ENCODE measurements around the gene MINDY4. TPM values are rescaled to one million over a fixed set of nuclear protein-coding genes. Genes with fewer than 3 reads are reported as not detected.

The MINDY4 gene
- total RNA-seq, 4 donors from 2014 or later: 8.4 to 31.1 (median 20.2) TPM

GRCh38 chr7:30757342-30757692, 13.9 kb upstream of the MINDY4 start:
- TF ChIP-seq CTCF (IDR thresholded peaks at IDR 0.05) (no peak), POLR2A (IDR thresholded peaks at IDR 0.05; ENCODE audit: low read depth) (no peak), POLR2AphosphoS5 (IDR thresholded peaks at IDR 0.05) (no peak)
- WGBS: 38% methylated on average over 4 of the region's 6 CpGs
- peaks cover 59 to 96% (median 95%) of the 10 kb centered on the region in 4 donors for H3K4me1 ChIP-seq
- H3K27me3 ChIP-seq: no peaks in the 10 kb centered on the region
- H3K36me3 ChIP-seq: peaks cover 0 to 27% (median 3%) of the 10 kb centered on the region in 4 donors
- peak overlapping the region in 1 of 4 donors; percentile 10 for H3K4me3 ChIP-seq
- no peak for DNase-seq (ENCODE audit: extremely low spot score)
- intact Hi-C loops (cut with DNase I): no loop called here
- peak overlapping the region; percentile 40 to 69 (median 54) for H3K27ac ChIP-seq (replicated peaks in 1 of 4)
- no peaks in the 10 kb centered on the region for H3K9me3 ChIP-seq

- no peak overlapping the region for H3K4me3 ChIP-seq
- H3K4me1 ChIP-seq: peaks cover 62 to 93% (median 91%) of the 10 kb centered on the region in 4 donors
- intact Hi-C loops (cut with DNase I): no loop called here
- no peaks in the 10 kb centered on the region for H3K9me3 ChIP-seq
- H3K36me3 ChIP-seq: peaks cover 0 to 13% (median under 1%) of the 10 kb centered on the region in 4 donors
- DNase-seq (ENCODE audit: extremely low spot score): no peak
- H3K27me3 ChIP-seq: no peaks in the 10 kb centered on the region
- TF ChIP-seq POLR2AphosphoS5 (IDR thresholded peaks at IDR 0.05) (peak in 1 of 2 donors; percentile 14), CTCF (IDR thresholded peaks at IDR 0.05) (no peak)
- 100% methylated on average over 3 of the region's 3 CpGs for WGBS
- peak overlapping the region; percentile 54 to 68 (median 60) for H3K27ac ChIP-seq (replicated peaks in 1 of 4)
Observed at GRCh38 chr7:30760514-30761213, 10.6 kb upstream of the MINDY4 start.

GRCh38 chr7:30761214-30762156, 9.7 kb upstream of the MINDY4 start:
- H3K27ac ChIP-seq (replicated peaks in 1 of 4): peak overlapping the region; percentile 54 to 68 (median 60)
- no peaks in the 10 kb centered on the region for H3K27me3 ChIP-seq
- H3K36me3 ChIP-seq: peaks cover 0 to 13% (median 0%) of the 10 kb centered on the region in 4 donors
- H3K9me3 ChIP-seq: no peaks in the 10 kb centered on the region
- intact Hi-C loops (cut with DNase I): no loop called here
- no peak for DNase-seq (ENCODE audit: extremely low spot score)
- peaks cover 61 to 94% (median 92%) of the 10 kb centered on the region in 4 donors for H3K4me1 ChIP-seq
- H3K4me3 ChIP-seq: no peak overlapping the region
- TF ChIP-seq EP300 (IDR thresholded peaks at IDR 0.05) (no peak), CTCF (IDR thresholded peaks at IDR 0.05) (no peak), POLR2A (IDR thresholded peaks at IDR 0.05; ENCODE audit: low read depth) (no peak), POLR2AphosphoS5 (IDR thresholded peaks at IDR 0.05) (no peak)
- 79% methylated on average over 13 of the region's 13 CpGs for WGBS

GRCh38 chr7:30764030-30764975, 6.9 kb upstream of the MINDY4 start:
- DNase-seq (ENCODE audit: extremely low spot score): no peak
- TF ChIP-seq POLR2AphosphoS5 (IDR thresholded peaks at IDR 0.05) (peak; percentile 39 to 76), EP300 (IDR thresholded peaks at IDR 0.05) (no peak)
- H3K27me3 ChIP-seq: no peaks in the 10 kb centered on the region
- intact Hi-C loops (cut with DNase I): no loop called here
- peaks cover 45 to 94% (median 82%) of the 10 kb centered on the region in 4 donors for H3K4me1 ChIP-seq
- H3K36me3 ChIP-seq: peaks cover 0 to 5% (median 0%) of the 10 kb centered on the region in 4 donors
- peak overlapping the region in 1 of 4 donors; percentile 1 for H3K4me3 ChIP-seq
- H3K27ac ChIP-seq (replicated peaks in 1 of 4): peak overlapping the region; percentile 59 to 79 (median 76)
- no peaks in the 10 kb centered on the region for H3K9me3 ChIP-seq
- 57% methylated on average over 6 of the region's 6 CpGs for WGBS
